Mesodermal cell (in vitro differentiated cells): ENCODE measurements around the gene HSDL2.

Experiments used
- H3K27ac ChIP-seq: 2 replicates; pipeline ENCODE4 v1.7.0; 2013; ENCODE audit warnings: mild to moderate bottlenecking, low read depth, low read length, moderate library complexity; ENCODE audit not compliant: severe bottlenecking
- H3K36me3 ChIP-seq: 2 replicates; pipeline ENCODE4 v1.7.1; 2013; ENCODE audit warnings: mild to moderate bottlenecking, low read length, moderate library complexity; ENCODE audit not compliant: control insufficient read depth, insufficient read depth
- H3K4me1 ChIP-seq: one replicate; pipeline ENCODE4 v1.7.1; 2013; ENCODE audit warnings: mild to moderate bottlenecking, low read length; ENCODE audit not compliant: insufficient read depth, control insufficient read depth, poor library complexity, severe bottlenecking
- H3K4me3 ChIP-seq: 2 replicates; pipeline ENCODE4 v1.7.0; 2013; ENCODE audit warnings: low read length, control low read depth, mild to moderate bottlenecking; ENCODE audit not compliant: insufficient read depth, poor library complexity, severe bottlenecking; ENCODE audit errors: extremely low read depth
- H3K9me3 ChIP-seq: 2 replicates; pipeline ENCODE4 v1.7.1; 2013; ENCODE audit warnings: mild to moderate bottlenecking, low read length, moderate library complexity; ENCODE audit not compliant: control insufficient read depth
- WGBS, 2 experiments: methylation state at CpG; one replicate each; pipeline ENCODE4 v1.1.5; 2013; ENCODE audit warnings: missing lambda C conversion rate in 2 of 2; ENCODE audit not compliant: insufficient coverage in 2 of 2; 5-methylcytosine and 5-hydroxymethylcytosine counted together

The HSDL2 gene

GRCh38 chr9:112341730-112342129, 38.2 kb upstream of the HSDL2 start:
- Histone ChIP-seq H3K4me3 (no peak overlapping the region), H3K4me1 (peaks cover 2% of the 10 kb centered on the region)

GRCh38 chr9:112348257-112349007, 31.5 kb upstream of the HSDL2 start:
- Histone ChIP-seq H3K27ac (no peak overlapping the region), H3K4me1 (no peaks in the 10 kb centered on the region), H3K4me3 (no peak overlapping the region), H3K9me3 (no peaks in the 10 kb centered on the region), H3K36me3 (no peaks in the 10 kb centered on the region)
- 77 to 78% methylated on average over 16 to 17 of the region's 19 CpGs for WGBS, 2 experiments

More at GRCh38 chr9:112341730-112342129, 38.2 kb upstream of the HSDL2 start:
- H3K9me3 ChIP-seq = no peaks in the 10 kb centered on the region
- H3K27ac ChIP-seq = peak overlapping the region; percentile 60
- H3K36me3 ChIP-seq = no peaks in the 10 kb centered on the region

GRCh38 chr9:112349008-112349333, 30.9 kb upstream of the HSDL2 start:
- H3K9me3 ChIP-seq = no peaks in the 10 kb centered on the region
- H3K27ac ChIP-seq = no peak overlapping the region
- WGBS, 2 experiments = 50 to 79% methylated on average over 1 to 2 of the region's 4 CpGs
- H3K4me1 ChIP-seq = no peaks in the 10 kb centered on the region
- no peaks in the 10 kb centered on the region for H3K36me3 ChIP-seq
- H3K4me3 ChIP-seq = no peak overlapping the region

- H3K9me3 ChIP-seq = no peaks in the 10 kb centered on the region
- H3K27ac ChIP-seq = no peak overlapping the region
- H3K4me1 ChIP-seq = no peaks in the 10 kb centered on the region
- H3K36me3 ChIP-seq = no peaks in the 10 kb centered on the region
- H3K4me3 ChIP-seq = no peak overlapping the region
- WGBS, 2 experiments = 71 to 100% methylated on average over 2 of the region's 3 CpGs
Measured at GRCh38 chr9:112351184-112351583, 28.7 kb upstream of the HSDL2 start.

GRCh38 chr9:112352209-112352608, 27.7 kb upstream of the HSDL2 start:
- no peak overlapping the region for H3K4me3 ChIP-seq
- 77% methylated on average over 3 of the region's 3 CpGs for whole genome bisulfite sequencing, 2 experiments
- no peaks in the 10 kb centered on the region for H3K9me3 ChIP-seq
- no peak overlapping the region for H3K27ac ChIP-seq
- no peaks in the 10 kb centered on the region for H3K36me3 ChIP-seq
- H3K4me1 ChIP-seq = no peaks in the 10 kb centered on the region

- Histone ChIP-seq H3K9me3 (no peaks in the 10 kb centered on the region), H3K4me3 (no peak overlapping the region), H3K27ac (no peak overlapping the region), H3K4me1 (no peaks in the 10 kb centered on the region), H3K36me3 (no peaks in the 10 kb centered on the region)
- 100% methylated on average over 1 of the region's 1 CpG; no CpG with 5 or more reads in 1 of the 2 experiments for WGBS, 2 experiments
Measured at GRCh38 chr9:112354081-112354743, 25.7 kb upstream of the HSDL2 start.

- H3K4me1 ChIP-seq = no peaks in the 10 kb centered on the region
- H3K4me3 ChIP-seq = no peak overlapping the region
- no peaks in the 10 kb centered on the region for H3K36me3 ChIP-seq
- H3K9me3 ChIP-seq = no peaks in the 10 kb centered on the region
- no peak overlapping the region for H3K27ac ChIP-seq
- 77 to 92% methylated on average over 5 to 6 of the region's 8 CpGs for WGBS, 2 experiments
Measured at GRCh38 chr9:112355427-112355897, 24.4 kb upstream of the HSDL2 start.

GRCh38 chr9:112360047-112360804, 19.7 kb upstream of the HSDL2 start:
- 83 to 96% methylated on average over 2 to 3 of the region's 5 CpGs for WGBS, 2 experiments
- no peak overlapping the region for H3K4me3 ChIP-seq
- H3K4me1 ChIP-seq = no peaks in the 10 kb centered on the region
- no peaks in the 10 kb centered on the region for H3K36me3 ChIP-seq
- H3K9me3 ChIP-seq = peaks cover 3% of the 10 kb centered on the region
- H3K27ac ChIP-seq = no peak overlapping the region

- H3K9me3 ChIP-seq = peaks cover 3% of the 10 kb centered on the region
- WGBS, 2 experiments = 19 to 58% methylated on average over 2 of the region's 4 CpGs
- no peak overlapping the region for H3K4me3 ChIP-seq
- H3K4me1 ChIP-seq = no peaks in the 10 kb centered on the region
- H3K36me3 ChIP-seq = no peaks in the 10 kb centered on the region
- H3K27ac ChIP-seq = no peak overlapping the region
Measured at GRCh38 chr9:112361601-112362000, 18.3 kb upstream of the HSDL2 start.

GRCh38 chr9:112364761-112365160, 15.1 kb upstream of the HSDL2 start:
- no peaks in the 10 kb centered on the region for H3K36me3 ChIP-seq
- H3K4me1 ChIP-seq = no peaks in the 10 kb centered on the region
- no peak overlapping the region for H3K4me3 ChIP-seq
- no peak overlapping the region for H3K27ac ChIP-seq
- WGBS, 2 experiments = 83 to 90% methylated on average over 1 to 2 of the region's 3 CpGs
- H3K9me3 ChIP-seq = peaks cover 9% of the 10 kb centered on the region
